GM19463 (cell line): ENCODE results near the gene ZBTB4.
"Not testable (repeated sequence)": the region's sequence is repeated elsewhere in the genome, so short reads cannot be mapped to it uniquely, and the experiment has no call there.

ENCODE experiments used
- ATAC-seq: cut with Tn5 transposase; IDR thresholded peaks from one replicate; pipeline ENCODE4 v1.9.1; 2021; ENCODE audit warnings: mild to moderate bottlenecking, moderate library complexity; ENCODE audit not compliant: unreplicated experiment

The ZBTB4 gene

GRCh38 chr17:7475764-7476422 is 3.5 kb downstream of the ZBTB4 start:
- ATAC-seq: no peak

GRCh38 chr17:7474767-7475166 is 4.7 kb downstream of the ZBTB4 start:
- ATAC-seq: not testable (repeated sequence)

GRCh38 chr17:7471729-7472128 is 7.7 kb downstream of the ZBTB4 start:
- ATAC-seq: no peak

- ATAC-seq: not testable (repeated sequence)
Observed at GRCh38 chr17:7470457-7470973, 8.9 kb downstream of the ZBTB4 start.

GRCh38 chr17:7469843-7470242 is 9.6 kb downstream of the ZBTB4 start:
- ATAC-seq: not testable (repeated sequence)

DNA sequence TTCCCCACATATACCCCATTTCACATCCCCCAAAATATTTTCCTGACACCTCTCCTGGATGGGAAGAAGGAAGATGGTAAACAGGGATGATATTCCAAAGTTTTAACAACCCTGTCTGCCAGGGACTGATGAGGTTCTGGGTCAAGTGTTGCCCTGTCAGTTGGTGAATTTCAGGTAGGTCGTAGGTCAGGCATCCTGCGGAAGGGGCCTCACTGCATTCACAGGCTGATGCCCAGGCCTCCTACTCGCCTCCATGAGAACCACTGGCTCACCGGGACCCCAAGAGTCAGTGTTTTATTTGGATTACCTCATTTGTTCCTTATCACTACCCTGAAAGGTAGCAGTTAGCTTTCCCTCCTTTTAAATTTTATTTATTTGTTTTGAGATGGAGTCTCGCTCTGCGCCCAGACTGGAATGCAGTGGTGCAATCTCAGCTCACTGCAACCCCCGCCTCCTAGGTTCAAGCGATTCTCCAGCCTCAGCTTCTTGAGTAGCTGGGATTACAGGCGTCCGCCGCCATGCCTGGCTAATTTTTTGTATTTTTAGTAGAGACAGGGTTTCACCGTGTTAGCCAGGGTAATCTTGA is 10.5 kb downstream of the ZBTB4 start:
- no peak for ATAC-seq

DNA sequence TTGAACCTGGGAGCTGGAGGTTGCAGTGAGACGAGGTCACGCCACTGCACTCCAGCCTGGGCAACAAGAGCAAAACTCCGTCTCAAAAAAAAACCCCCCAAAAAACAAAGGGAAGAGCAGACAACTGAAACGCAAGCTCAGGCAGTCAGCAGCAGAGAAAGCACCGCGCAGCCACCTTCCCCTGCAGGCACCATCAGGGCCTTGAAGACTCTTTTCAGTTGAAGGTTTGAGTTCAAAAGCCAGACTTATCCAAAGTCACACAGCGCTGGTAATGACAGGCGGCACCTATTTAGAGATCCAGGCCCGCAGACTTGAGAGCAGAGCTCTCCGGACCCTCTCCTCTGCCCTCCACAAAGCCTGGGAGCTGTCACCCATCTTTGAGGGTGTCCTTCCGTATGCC is 11.1 kb downstream of the ZBTB4 start:
- no peak for ATAC-seq

DNA sequence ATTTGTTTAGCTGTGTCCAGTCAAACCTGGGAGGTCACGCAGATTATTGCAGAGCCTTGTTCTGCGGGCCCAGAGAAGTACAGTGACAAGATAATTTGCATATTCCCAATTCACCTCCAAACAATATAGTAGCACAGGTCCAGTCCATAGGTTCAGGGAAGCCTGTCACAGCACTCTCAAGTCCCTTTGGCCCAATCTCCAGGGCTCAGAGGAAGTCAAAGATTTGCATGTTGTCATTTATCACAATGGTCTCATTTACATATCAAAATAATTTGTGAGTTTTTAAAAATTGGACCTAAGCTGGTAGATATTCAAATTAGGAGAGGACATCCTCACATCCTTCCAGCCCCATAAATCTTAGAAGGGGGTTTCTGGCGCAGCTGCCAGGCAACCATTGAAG is 11.9 kb downstream of the ZBTB4 start:
- ATAC-seq: no peak

DNA sequence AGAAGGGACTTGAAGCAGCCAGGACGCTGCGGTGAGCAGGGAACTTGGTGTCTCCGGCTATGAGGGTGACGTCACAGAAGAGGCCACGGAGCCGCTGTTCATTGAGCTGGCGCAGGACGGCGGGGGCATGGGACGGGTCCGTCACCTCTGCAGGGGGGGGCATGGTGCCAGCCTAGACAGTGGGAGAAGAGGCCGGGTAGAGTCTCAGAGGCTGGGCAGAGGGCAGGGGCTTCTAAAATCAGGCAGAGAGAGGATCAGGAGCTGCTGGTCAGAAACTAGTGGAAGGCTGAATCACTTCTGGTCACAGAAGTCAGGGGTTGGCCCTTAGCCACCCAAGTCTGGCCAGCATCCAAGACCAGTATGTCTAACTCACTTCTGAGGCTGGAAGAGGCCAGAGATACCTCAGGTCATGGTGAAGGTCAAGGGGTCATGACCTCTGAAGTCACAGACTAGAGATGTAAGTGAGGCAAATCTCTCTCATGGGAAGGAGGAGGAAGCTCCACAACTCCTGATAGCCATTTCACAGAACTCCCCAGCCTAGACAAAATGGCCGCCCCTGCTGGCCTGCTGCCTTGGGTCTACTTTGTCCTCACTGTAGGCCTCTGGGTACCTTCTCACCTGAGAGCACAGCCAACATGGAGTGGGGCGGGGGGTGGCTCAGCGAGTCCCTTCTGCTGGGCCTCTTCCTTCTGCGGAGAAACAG is 12.6 kb downstream of the ZBTB4 start:
- ATAC-seq: no peak

DNA sequence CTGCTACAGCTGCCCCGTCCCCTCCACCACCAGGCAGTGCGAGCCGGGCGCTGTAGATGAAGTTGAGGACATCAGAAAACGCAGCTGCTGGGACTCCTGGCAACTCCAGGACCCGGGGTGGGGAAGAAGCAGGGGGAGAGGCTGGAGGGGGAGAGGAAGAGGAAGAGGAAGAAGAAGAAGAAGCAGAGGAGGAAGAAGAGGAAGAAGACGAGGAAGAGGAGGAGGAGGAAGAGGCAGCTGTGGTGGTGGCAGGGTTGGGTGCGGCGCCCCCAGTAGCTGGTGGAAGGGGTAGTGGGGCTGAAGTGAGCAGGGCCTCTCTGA is 13.2 kb downstream of the ZBTB4 start:
- ATAC-seq: no peak

DNA sequence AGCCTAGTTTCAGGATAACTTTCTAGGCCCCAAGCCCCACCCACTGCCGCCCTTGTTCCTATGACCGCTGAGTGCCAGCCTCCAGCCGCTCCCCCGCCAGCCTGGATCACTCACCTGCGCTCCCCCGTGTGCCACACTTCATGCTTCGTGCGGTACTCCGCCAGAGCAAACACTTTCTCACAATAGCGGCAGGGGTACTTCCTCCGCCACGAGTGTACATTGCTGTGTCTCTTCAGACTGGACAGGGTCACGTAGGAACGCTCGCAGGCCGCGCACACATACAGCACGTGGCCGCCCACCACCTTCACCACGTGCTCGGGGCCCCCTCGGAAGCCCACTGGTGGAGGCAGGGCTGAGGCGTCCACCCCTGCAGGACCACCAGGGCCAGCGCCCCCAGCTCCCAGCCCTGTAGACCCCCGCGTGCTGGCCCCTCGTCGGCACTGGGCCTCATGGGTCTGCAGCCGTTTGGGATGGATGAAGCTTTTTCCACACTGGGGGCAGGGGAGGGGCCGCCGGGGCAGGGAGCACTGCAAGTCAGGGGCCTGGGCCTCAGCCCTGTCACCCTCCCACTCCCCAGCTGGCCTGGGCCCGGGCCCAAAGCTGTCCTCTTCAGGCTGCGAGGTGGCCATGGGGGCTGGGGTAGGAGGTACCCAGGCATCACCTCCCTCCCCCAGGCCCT is 13.7 kb downstream of the ZBTB4 start:
- ATAC-seq: no peak

DNA sequence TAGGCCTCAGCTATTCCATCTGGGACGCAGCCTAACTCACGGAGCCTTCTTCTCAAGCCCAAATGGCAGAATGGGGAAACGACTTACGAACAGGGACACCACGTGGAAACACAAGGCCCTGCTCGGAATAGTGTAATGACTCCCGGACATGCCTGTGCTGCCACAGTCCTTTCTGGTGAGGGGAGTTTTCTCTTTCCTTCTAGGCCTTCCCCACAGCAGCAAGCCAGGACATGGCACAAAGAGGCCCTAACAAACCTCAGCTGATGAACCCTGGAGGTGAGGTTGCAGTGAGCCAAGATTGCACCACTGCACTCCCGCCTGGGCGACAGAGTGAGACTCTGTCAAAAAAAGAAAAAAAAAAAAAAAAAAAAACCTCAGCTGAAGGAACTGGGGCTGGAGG is 15.3 kb downstream of the ZBTB4 start:
- ATAC-seq: no peak

DNA sequence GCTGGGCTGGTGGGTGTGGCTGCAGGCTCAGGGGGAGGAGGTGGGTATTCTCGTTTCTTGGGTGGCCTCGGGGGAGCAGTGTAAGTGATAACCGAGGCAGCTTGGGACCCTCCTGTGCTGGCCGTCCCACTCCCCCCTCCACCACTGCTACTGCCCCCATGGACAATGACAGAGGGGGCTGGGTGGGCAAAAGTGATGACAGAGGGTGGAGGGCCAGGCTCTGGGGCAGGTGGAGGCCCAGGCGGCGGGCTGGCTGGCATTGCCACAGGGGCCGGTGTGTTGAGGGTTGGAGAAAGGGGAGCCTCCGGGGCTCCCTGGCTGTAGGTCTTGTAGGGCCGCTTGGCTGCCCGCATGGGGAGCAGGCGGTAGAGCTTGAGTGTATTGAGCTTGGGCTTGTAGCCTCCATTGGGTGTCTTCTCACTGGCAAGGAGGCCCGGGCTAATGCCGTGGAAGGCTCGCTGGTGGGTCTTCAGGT is 16.0 kb downstream of the ZBTB4 start:
- no peak for ATAC-seq

GRCh38 chr17:7462474-7463371 is 16.7 kb downstream of the ZBTB4 start:
- ATAC-seq: no peak

DNA sequence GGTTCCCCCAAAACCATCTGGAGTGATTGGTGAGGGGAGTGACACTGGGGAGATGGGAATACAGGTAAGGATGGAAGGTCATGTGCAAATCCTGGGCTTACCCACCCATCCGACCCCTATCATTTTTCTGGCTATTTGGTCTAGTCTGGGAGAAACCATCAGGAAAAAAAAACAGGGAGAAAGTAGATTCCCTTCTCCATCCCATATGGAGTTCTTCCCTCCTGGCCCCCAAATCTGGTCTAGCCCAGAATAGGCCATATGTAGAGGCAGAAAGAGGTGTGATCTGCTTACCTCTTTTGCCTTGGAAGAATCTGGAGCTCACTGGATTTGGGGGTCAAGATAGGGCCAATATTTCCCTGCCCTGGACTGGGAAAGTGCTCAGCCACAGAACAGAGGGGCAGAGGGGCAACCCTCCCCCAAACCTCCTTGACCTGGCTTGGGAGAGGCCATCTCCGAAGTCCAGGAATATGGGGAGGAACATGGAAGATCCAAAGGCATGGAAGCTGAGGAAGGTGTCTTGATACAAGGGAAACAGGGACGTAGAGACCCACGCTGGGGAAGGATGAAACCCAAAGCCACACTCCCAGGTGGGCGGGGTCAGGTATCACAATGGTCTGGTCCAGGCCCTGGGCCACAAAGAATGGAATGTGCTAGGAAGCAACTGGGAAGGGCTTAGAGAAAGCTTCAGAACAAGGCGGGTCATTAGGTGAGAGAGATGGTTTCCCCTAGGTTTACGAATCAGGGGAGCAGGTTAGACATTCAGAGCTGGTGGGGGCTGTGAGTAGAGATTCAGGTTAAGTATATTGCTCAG is 18.4 kb downstream of the ZBTB4 start:
- no peak for ATAC-seq

GRCh38 chr17:7459961-7460545 is 19.4 kb downstream of the ZBTB4 start:
- ATAC-seq: no peak

DNA sequence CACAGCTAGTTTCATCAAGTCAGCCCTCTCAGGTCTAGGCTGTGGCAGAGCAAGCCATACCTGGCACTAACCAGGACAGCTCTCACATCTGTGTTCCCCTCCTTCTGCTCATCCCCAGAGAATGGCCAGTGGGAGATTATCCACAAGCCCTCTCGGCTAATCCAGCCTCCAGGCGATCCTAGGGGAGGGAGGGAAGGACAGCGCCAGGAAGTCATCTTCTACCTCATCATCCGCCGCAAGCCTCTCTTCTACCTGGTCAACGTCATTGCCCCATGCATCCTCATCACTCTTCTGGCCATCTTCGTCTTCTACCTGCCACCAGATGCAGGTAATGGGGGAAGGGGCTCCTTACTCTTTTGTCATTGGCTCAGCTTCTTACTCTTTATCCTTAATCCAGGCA is 31.0 kb downstream of the ZBTB4 start:
- no peak for ATAC-seq

DNA sequence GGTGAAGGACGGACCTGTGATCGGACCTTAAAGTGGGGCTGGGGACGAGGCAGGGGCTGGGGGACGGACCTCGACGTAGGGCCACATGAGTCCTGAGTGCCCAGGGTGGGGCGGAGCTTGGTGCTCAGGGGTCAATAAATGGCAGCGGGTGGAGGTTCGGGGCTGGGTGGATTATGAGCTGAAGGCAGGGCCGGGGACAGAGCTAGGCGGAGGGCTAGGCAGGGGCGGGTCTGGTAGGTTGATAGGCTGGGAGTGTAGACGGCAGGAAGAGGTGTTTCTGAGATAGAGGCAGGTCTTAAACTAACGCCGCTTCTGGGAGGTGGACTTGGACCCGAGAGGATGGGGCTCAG is 33.8 kb downstream of the ZBTB4 start:
- ATAC-seq: no peak
